Epithelial cell of proximal tubule (primary cell): ENCODE measurements around the gene ADGRB3. TPM values are rescaled to one million over a fixed set of nuclear protein-coding genes. Genes with fewer than 3 reads are reported as not detected.
"Not testable (repeated sequence)": the region's sequence is repeated elsewhere in the genome, so short reads cannot be mapped to it uniquely, and the experiment has no call there.

Source experiments
- DNase-seq: peaks from one replicate; pipeline ENCODE4 v3.0.0-alpha.2; 2011; ENCODE audit warnings: low read depth
- H3K4me3 ChIP-seq: 2 replicates; pipeline ENCODE4 v1.5.1; 2011; ENCODE audit warnings: low read depth, mild to moderate bottlenecking, low read length
- CTCF ChIP-seq: conservative IDR thresholded peaks from 2 replicates; pipeline ENCODE4 v1.5.1; 2012; ENCODE audit warnings: low read depth, mild to moderate bottlenecking, low read length
- total RNA-seq: library from RNA; depleted of rRNA; stranded (reverse); fragments of >200 nt; gene quantifications from 2 replicates; pipeline ENCODE4 v1.2.3, GENCODE V29; 2015

The ADGRB3 gene
- total RNA-seq, 1 donor from 2014 or later = 4.7 TPM

- no peak for TF ChIP-seq CTCF
- no peak for DNase-seq
- H3K4me3 ChIP-seq = no peak overlapping the region
These were observed 340.7 kb downstream of the ADGRB3 start for GRCh38 chr6:68975816-68976215.

GRCh38 chr6:68976260-68976659 is 341.2 kb downstream of the ADGRB3 start:
- no peak overlapping the region for H3K4me3 ChIP-seq
- DNase-seq = no peak
- no peak for TF ChIP-seq CTCF

- no peak overlapping the region for H3K4me3 ChIP-seq
- DNase-seq = no peak
- no peak for TF ChIP-seq CTCF
These were observed 343.3 kb downstream of the ADGRB3 start for GRCh38 chr6:68978411-68978810.

- not testable (repeated sequence) for H3K4me3 ChIP-seq, DNase-seq
These were observed 346.6 kb downstream of the ADGRB3 start for GRCh38 chr6:68981668-68982067.

- TF ChIP-seq CTCF = no peak
- H3K4me3 ChIP-seq = no peak overlapping the region
- no peak for DNase-seq
These were observed 353.6 kb downstream of the ADGRB3 start for GRCh38 chr6:68988698-68989097.

GRCh38 chr6:68990317-68990716 is 355.2 kb downstream of the ADGRB3 start:
- no peak overlapping the region for H3K4me3 ChIP-seq
- DNase-seq = no peak
- no peak for TF ChIP-seq CTCF

GRCh38 chr6:68993911-68994310 is 358.8 kb downstream of the ADGRB3 start:
- no peak for DNase-seq
- H3K4me3 ChIP-seq = no peak overlapping the region
- no peak for TF ChIP-seq CTCF

- no peak for TF ChIP-seq CTCF
- no peak for DNase-seq
- no peak overlapping the region for H3K4me3 ChIP-seq
These were observed 359.4 kb downstream of the ADGRB3 start for GRCh38 chr6:68994521-68994920.
